Activated T-helper 1 cell treated with anti-CD3 and anti-CD28 coated beads, Interleukin-2, amount 50 U/mL, for 16 hours (primary cell): Measurements from ENCODE around the gene ANKIB1.
"Not testable (repeated sequence)": the region's sequence is repeated elsewhere in the genome, so short reads cannot be mapped to it uniquely, and the experiment has no call there.

Source experiments
- DNase-seq, 2 donors: peaks; one replicate each; pipeline ENCODE4 v3.0.0-alpha.2; 2020; ENCODE audit warnings: low read depth in 1 of 2, low spot score in 1 of 2

The ANKIB1 gene

DNA sequence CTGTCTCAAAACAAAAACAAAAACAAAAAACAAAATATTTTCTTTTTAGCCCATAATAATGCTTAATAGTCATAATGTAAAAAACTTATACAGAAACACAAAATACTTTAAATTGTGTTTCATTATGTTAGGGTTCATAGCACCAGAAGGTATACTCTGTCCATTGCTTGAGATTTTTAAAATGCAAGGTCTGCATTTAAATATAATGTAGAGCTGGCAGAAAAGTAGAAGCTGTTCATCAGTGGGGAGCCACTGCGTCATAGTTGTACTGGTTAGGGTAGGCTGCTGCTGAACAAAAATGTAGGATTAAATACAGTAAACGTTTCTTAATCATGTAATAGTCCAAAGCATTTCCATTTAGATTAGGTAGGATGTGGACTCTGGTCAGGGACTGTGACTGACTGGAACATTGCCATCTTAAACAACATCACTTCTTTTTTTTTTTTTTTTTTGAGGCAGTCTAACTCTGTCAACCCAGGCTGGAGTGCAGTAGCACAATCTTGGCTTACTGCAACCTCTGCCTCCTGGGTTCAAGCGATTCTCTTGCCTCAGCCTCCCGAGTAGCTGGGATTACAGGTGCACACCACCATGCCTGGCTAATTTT, 85.2 kb downstream of the ANKIB1 start:
- DNase-seq, result no peak

DNA sequence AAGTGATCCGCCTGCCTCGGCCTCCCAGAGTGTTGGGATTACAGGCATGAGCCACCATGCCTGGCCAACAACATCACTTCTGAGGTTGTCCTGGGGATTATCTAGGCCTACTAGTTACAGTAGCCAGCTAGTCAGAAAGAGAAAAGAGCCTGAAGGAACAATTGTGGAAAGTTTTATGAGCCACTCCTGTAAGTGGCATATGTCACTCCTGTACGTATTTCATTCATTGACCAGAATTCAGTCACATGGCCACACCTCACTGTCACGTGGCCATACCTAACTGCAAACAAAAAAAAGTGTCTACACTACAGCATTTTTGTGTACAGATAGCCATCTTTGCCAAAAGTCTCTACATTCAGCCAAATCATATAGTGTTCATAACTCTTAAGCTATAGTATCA, 85.7 kb downstream of the ANKIB1 start:
- DNase-seq, result no peak

DNA sequence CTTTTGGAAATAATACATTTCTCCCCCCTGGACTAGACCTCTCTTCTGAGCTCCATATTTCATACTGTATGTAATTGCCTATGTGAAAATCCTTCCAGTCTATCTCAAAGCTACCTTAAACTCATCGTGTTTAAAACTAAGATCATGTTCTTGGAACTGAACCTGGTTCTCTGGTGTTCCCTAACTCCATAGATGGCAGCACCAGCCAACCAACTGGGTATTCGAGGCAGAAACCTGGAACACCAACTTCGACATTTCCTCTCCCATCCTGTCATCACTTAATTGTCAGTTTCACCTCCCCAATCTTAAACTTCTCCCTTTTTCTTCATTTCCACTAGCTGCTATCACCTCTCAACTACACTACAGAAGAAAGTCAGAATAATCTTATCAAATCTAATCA, 87.0 kb downstream of the ANKIB1 start:
- DNase-seq, result no peak

DNA sequence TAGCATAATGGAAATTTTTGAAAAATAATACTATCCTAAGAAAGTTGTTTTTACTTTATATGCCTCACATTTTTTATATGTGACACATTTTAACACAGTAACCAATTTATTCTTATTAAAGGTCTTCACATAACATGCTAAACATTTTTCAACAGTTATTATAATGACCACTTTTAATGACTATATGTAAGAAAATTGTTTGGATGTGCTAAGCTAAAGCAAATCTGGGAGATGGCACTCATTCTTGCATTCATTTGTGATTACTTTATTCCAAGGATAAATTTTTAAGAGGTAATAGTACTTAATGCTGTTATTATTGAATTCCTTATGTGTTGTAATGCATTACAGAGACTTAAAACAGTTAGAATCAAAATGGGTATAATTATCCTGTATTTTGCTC, 88.1 kb downstream of the ANKIB1 start:
- no peak for DNase-seq

DNA sequence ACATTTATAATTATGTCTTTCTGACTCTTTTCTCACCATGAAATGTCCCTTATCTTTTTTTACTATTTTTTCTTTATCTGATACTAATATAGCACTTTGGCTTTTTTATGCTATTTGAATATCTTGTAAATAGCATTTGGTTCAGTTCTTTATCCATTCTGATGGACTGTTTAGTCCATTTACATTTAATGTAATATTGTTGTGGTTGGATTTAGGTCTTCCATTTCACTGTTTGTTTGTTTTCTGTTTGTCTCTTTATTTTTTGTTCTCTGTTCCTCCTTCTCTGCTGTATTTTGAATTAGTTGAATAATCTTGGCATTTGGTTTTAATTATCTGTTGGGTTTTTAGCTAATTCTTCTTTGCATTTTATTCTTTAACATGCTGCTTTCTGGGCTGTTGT, 89.8 kb downstream of the ANKIB1 start:
- no peak for DNase-seq

DNA sequence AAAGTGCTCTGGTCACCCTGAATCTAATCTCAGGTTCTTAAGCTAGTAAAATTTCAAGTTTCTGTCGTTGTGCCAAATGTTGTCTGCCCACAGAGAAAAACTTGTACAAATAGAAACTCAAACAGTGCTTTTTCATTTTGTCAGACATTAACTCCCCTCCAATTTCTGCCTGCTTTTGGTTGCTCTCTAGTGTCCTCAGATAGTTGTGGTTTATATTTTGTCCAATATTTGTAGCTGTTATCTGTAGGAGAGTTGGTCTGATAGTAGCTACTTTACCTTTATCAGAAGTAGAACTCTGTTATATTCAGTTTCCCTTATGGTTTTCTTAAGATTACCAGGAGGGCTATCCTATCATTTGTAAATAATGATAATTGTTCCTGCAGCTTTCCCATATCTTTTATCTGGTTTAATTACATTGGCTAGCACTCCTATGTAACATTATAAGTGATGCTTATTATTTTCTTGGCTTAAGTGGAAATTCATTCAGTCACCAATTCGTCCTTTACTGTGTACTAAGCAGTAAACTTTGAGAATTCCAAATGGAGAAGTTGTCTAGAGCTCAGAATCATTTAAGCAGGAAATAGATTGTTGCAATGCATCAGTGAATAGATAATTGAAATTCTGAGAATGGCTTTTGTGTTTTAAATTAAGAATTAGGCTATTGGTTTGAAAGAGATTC, 91.0 kb downstream of the ANKIB1 start:
- DNase-seq, result no peak

DNA sequence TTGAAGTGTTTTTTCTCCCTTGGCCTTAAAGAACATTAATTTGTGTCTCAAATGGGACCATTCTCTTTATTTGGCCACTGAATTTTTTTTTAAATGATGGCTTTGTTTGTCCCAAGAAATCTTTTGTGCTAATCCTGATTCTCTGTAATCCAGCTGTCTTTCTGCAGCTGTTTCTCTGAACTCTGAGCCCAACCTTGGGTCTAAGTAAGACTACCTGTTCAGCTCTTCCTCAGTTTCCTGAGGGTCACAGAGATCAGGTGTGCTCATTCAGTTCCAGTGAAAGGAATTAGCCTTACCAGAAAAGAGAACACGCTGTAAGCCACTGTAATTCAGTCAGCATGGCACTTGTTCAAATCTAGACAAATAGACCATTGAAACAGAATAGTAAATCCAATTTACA, 94.2 kb downstream of the ANKIB1 start:
- no peak for DNase-seq

DNA sequence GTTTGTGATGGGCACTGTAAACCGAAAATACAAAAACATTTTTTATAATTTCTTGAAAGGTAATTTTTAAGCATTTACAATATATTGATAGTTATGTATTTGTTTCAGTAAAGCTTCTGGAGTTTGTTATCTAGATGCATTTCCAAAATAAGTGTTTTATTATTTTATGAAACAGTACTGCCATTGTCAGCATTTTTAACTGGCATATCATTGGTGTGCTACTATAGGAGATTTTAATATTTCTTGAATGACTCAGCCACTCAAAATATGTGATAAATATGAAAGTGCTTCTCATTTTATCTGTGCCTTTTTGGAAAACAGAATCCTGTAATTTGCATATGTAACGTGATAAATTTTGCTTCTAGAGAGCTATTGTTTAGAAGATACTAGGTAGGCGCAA, 97.9 kb downstream of the ANKIB1 start:
- DNase-seq, result no peak

DNA sequence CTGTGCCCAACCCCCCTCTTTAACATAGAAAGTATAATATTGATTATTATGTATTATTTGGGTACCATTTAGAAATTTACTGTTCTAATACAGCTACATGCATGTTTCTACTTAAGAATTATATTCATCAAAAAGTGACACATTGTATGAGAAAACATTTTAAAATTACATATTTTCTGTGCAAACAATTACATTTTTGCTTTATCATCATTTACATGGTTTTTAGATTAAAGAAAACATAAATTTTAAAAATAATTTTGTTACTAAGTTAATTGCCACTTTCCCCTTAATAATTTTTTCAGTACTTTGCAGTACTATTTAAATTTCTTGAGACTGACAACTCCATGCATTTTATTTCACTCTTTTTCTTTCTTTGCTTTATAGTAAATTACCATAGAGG, 106.2 kb downstream of the ANKIB1 start:
- DNase-seq, result no peak

DNA sequence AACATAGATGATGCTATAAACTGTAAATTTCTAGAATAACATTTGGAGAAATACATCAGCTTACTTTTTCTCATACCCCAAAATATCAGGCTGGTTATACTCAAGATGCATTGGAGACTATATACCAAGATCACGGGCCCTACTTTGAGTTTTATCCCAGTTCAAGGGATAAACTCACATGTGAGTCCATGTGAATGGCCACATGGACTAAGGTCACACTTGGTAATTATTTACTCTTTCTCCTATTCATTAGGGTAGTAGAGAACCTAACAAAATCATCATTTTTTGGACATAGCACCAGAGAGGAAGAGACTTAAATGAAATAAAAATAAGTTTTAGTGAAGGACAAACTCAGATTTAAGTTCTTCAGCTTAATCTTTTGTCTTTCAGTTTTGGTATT, 108.4 kb downstream of the ANKIB1 start:
- DNase-seq, result no peak

DNA sequence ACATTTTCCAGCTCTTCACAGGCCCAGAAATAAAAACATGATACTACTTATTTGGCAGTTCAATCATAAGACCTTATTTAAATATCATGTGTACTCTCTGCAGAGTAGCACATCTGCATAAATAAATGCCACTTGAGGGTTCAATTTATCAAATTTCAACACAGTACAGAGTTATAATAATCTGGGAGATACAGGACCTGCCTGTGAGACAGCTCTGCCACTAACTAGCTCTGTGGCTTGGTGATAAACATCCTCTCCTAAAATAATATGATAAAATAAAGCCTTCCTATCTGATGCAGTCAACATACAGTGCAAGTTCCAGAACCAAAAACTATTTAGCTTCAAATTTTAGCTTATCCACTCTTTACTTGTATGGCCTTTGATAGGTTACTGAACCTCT, 110.6 kb downstream of the ANKIB1 start:
- DNase-seq, result no peak

DNA sequence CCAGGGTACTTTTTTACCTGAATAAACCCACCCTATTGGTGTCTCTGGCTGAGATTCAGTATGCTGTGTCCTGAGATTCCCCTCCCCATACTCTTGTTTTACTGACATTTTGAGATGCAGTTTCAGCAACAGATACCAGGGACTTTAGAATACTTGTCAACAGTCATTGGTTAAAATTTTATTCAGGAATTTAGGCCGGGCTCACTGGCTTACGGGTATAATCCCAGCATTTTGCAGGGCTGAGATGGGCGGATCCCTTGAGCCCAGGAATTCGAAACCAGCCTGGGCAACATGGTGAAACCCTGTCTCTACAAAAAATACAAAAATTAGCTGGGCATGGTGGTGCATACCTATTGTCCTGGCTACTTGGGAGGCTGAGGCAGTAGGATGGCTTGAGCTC, 111.5 kb downstream of the ANKIB1 start:
- DNase-seq, result no peak

DNA sequence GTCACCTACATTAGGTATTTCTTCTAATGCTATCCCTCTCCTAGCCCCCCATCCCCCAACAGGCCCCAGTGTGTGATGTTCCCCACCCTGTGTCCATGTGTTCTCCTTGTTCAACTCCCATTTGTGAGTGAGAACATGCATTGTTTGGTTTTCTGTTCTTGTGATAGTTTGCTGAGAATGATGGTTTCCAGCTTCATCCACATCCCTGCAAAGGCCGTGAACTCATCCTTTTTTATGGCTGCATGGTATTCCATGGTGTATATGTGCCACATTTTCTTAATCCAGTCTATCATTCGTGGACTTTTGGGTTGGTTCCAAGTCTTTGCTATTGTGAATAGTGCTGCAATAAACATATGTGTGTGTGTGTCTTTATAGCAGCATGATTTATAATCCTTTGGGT, 113.4 kb downstream of the ANKIB1 start:
- not testable (repeated sequence) for DNase-seq

DNA sequence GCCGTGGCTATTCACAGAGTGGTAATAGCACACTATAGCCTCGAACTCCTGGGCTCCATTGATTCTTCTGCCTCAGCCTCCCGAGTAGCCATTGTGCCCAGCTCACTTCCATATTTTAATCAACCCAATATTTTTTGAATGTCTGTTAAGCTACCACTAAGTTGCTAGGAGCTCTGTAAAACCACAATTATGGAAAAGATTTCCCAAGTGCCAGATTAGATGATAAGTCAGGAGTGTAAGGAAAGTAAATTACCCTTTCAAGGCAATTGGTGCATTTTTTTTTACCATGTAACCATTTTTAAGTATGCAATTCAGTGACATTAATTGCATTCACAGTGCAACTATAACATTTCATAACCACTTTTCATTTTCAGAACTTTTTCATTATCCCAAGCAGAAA, 114.0 kb downstream of the ANKIB1 start:
- no peak for DNase-seq

DNA sequence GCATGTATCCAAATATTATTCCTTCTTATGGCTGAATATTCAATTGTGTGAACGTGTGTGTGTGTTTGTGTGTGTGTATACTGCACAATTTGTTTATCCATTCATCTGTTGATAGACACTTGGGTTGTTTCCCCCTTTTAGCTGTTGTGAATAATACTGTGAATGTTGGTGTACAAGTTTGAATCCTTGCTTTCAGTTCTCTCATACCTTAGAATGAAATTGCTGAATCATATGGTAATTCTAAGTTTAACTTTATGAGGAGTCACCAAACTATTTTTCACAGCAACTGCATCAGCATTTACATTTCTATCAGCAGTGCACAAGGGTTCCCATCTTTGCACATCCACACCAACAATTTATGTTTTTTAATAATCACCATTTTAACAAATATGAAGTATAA, 114.6 kb downstream of the ANKIB1 start:
- DNase-seq, result no peak

DNA sequence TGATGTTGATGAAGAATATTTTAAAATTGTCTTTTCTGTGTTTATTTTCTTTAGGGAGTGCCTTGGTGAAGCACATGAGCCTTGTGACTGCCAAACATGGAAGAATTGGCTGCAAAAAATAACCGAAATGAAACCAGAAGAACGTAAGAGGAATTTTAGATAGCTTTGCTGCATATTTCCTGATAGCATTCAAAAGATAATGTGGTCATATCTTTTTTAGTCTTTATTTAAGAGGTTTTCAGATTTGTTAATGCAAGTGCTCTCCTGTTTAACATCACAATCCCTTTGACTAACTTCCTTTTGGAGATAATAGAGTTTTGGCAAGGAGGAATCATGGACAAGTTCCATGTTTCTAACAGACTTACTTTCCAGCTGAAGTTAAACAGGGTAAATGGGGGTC, 116.4 kb downstream of the ANKIB1 start:
- no peak for DNase-seq

DNA sequence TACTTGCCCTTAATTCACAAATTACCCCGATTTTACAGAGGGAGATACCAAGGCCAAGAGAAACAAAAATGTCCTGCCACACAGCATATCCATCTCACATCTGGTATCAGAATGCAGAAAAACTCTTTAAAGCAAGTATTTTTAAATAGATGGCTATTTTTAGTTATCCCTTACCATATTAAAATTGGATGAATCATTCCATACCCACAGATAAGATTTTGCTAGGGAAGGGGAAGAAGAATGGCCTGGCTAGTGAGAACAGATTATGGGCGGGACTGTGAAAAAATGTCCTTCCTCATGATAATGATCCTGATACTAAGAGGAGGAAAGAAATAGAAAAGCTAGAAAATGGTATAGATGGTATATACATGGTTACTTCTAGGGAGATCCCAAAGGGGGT, 121.0 kb downstream of the ANKIB1 start:
- no peak for DNase-seq

DNA sequence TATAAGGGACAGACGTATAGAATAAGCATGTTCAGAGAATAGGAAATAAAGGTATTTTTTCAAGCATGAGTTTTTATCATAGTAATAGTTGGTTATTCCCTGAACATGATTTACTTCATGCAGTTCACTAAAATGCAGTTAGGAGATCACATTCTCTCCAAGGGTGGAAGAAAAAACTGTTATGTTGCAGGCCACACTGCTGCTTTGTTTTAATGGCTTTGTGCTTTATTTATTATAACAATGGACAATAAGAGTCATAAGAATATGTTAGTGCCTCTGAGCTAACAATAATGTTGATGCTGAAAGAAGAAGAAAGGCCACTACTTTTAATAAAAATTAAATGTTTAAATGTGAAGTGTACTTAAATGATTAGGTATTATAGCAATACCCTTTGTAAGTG, 123.0 kb downstream of the ANKIB1 start:
- DNase-seq, result no peak

DNA sequence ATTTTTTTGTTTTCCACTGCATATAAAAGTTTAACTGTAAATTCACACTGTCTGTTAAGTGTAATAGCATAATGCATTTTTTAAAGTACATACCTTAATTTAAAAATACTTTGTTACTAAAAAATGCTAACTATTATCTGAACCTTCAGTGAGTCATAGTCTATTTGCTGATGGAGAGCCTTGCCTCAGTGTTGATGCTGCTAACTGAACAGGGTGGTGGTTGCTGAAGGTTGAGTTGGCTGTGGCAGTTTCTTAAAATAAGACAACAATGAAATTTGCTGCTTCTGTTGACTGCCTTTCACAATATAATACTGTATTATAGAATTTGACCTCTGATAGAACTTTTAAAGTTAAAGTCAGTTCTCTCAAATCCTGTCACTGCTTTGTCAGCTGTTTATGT, 129.2 kb downstream of the ANKIB1 start:
- DNase-seq, result no peak

DNA sequence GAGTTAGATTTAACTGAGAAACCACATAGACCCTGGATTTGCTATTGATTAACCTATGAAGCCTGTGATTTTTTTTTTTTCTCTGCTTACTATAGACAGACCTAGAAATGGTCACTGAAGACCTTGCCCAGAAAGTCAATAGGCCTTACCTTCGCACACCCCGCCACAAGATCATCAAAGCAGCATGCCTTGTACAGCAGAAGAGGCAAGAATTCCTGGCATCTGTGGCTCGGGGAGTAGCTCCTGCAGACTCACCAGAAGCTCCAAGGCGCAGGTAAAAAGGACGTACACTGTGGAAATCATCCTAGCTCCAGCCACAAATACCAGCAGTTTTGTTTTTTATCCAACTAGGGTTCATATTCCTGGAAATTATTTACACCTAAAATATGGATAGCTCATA, 145.3 kb downstream of the ANKIB1 start:
- no peak for DNase-seq

DNA sequence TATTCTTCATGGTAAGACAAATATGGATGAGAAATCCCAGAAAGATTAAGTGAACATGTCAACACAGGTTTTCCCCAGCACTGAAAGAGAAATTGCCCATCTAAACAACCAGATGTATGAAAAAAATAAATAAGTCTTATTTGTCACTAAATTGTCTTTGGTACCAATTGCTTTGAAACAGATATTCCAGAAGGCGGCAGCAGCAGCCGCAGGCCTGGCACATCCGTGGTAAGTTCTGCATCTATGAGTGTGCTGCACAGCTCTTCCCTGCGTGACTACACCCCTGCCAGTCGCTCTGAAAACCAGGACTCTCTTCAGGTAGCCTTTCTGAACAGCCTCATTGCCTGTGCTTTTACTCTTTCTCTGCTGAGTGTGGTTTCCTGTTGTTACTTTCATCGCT, 151.8 kb downstream of the ANKIB1 start:
- no peak for DNase-seq

DNA sequence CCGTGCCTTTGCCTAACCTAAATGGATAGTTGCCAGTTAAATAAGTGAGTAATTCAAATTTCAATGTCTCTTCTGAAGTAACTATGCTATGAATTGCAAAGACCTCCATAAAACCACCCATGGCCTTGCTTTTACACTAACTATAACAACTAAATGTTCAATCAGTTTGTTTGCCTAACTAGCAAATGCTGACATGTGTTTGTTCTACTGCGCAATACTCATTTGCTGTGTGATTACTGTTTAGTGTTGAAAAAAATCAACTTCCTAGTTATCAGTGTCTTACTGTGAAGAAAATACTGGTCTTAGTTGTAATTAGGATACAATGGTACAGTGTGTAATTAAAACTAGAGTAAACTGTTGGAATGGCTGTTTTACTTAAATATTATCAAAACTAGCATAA, 154.2 kb downstream of the ANKIB1 start:
- DNase-seq, result no peak
